Measurements from ENCODE around the gene SHLD1. TPM values are rescaled to one million over a fixed set of nuclear protein-coding genes. Genes with fewer than 3 reads are reported as not detected.

Gene SHLD1
- total RNA-seq, 1 experiment from 2014 or later: 2.4 TPM

- intact Hi-C loops (cut with micrococcal nuclease): no loop called here
- ChIA-PET POLR2A (no interaction called here), CTCF (no interaction called here), RAD21 (ENCODE audit: low non-redundant PET in 1 of 2, low total read pairs in 2 of 2, uncharacterized antibody in 2 of 2, unreplicated experiment in 2 of 2) (no interaction called here)
- Histone ChIP-seq H3K4me2 (ENCODE audit: low read length) (no peak overlapping the region), H2AFZ (ENCODE audit: low read depth, low read length, poor library complexity, severe bottlenecking) (no peak overlapping the region), H4K20me1 (ENCODE audit: insufficient read depth) (no peaks in the 10 kb centered on the region), H3K9me3 (ENCODE audit: control insufficient read depth in 1 of 2, insufficient read depth in 1 of 2, low read depth in 1 of 2, low read length in 2 of 2) (no peaks in the 10 kb centered on the region), H3K9me2 (ENCODE audit: insufficient read depth) (no peaks in the 10 kb centered on the region), H3K36me3 (ENCODE audit: control insufficient read depth in 1 of 2, insufficient read depth in 2 of 2, low read length in 2 of 2) (no peaks in the 10 kb centered on the region), H3K9ac (ENCODE audit: low read length) (no peak overlapping the region), H3K27me3 (ENCODE audit: insufficient read depth, low read length) (peaks cover 5% of the 10 kb centered on the region; the same call in 1 of the 2 replicates), H3K4me1 (ENCODE audit: control insufficient read depth in 1 of 2, insufficient read depth in 2 of 2, low read length in 2 of 2) (no peaks in the 10 kb centered on the region), H3K4me3 (replicated peaks in 1 of 2; ENCODE audit: low read depth in 1 of 2, low read length in 2 of 2) (no peak overlapping the region), H3K79me2 (ENCODE audit: insufficient read depth, low read length) (no peaks in the 10 kb centered on the region), H3K27ac (ENCODE audit: low read depth, low read length) (no peak overlapping the region)
- TF ChIP-seq RAD21 (IDR thresholded peaks at IDR 0.05; ENCODE audit: low read depth) (no peak), ELF1 (IDR thresholded peaks at IDR 0.05; ENCODE audit: borderline replicate concordance, low read depth) (no peak), SIN3A (IDR thresholded peaks at IDR 0.05; ENCODE audit: low read depth) (no peak), YY1 (IDR thresholded peaks at IDR 0.05; ENCODE audit: extremely low read depth, insufficient replicate concordance, low read depth, low read length) (no peak), POLR2A (IDR thresholded peaks at IDR 0.05; ENCODE audit: borderline replicate concordance, extremely low read depth, insufficient read depth, insufficient read length) (no peak), EZH2phosphoT487 (IDR thresholded peaks at IDR 0.05; ENCODE audit: borderline replicate concordance) (no peak), CBX3 (IDR thresholded peaks at IDR 0.05; ENCODE audit: low read depth) (no peak), FOSL1 (IDR thresholded peaks at IDR 0.05; ENCODE audit: low read depth) (no peak), MAX (IDR thresholded peaks at IDR 0.05) (no peak), ZNF274 (IDR thresholded peaks at IDR 0.05; ENCODE audit: low read depth, low read length) (no peak), EGR1 (IDR thresholded peaks at IDR 0.05; ENCODE audit: low read depth) (no peak), JUND (IDR thresholded peaks at IDR 0.05) (no peak)
- no peak for ATAC-seq
- DNase-seq (ENCODE audit: low read depth, low spot score): no peak
- no TSS peak for BruUV-seq (replicated peaks)
Measured at GRCh38 chr20:5703681-5704101, 46.5 kb upstream of the SHLD1 start.

- RAD21 ChIA-PET (ENCODE audit: low non-redundant PET in 1 of 2, low total read pairs in 2 of 2, uncharacterized antibody in 2 of 2, unreplicated experiment in 2 of 2): no interaction called here
- Histone ChIP-seq H3K4me2 (ENCODE audit: low read length) (no peak overlapping the region), H3K9me3 (ENCODE audit: control insufficient read depth in 1 of 2, insufficient read depth in 1 of 2, low read depth in 1 of 2, low read length in 2 of 2) (no peaks in the 10 kb centered on the region), H3K4me3 (replicated peaks in 1 of 2; ENCODE audit: low read depth in 1 of 2, low read length in 2 of 2) (no peak overlapping the region), H3K4me1 (ENCODE audit: control insufficient read depth in 1 of 2, insufficient read depth in 2 of 2, low read length in 2 of 2) (no peaks in the 10 kb centered on the region), H3K36me3 (ENCODE audit: control insufficient read depth in 1 of 2, insufficient read depth in 2 of 2, low read length in 2 of 2) (no peaks in the 10 kb centered on the region), H3K27me3 (ENCODE audit: insufficient read depth, low read length) (peaks cover 5% of the 10 kb centered on the region; the same call in 1 of the 2 replicates), H3K9ac (ENCODE audit: low read length) (no peak overlapping the region), H3K79me2 (ENCODE audit: insufficient read depth, low read length) (no peaks in the 10 kb centered on the region), H4K20me1 (ENCODE audit: insufficient read depth) (no peaks in the 10 kb centered on the region), H3K27ac (ENCODE audit: low read depth, low read length) (no peak overlapping the region), H2AFZ (ENCODE audit: low read depth, low read length, poor library complexity, severe bottlenecking) (no peak overlapping the region), H3K9me2 (ENCODE audit: insufficient read depth) (no peaks in the 10 kb centered on the region)
- ATAC-seq: no peak
- no TSS peak for BruUV-seq (replicated peaks)
- CTCF ChIA-PET: no interaction called here
- POLR2A ChIA-PET: no interaction called here
- DNase-seq (ENCODE audit: low read depth, low spot score): no peak
- intact Hi-C loops (cut with micrococcal nuclease): no loop called here
- TF ChIP-seq POLR2AphosphoS5 (IDR thresholded peaks at IDR 0.05; ENCODE audit: low read depth, low read length): no peak
- TF ChIP-seq POLR2A (IDR thresholded peaks at IDR 0.05; ENCODE audit: borderline replicate concordance, extremely low read depth, insufficient read depth, insufficient read length): no peak
- TF ChIP-seq ZNF274 (IDR thresholded peaks at IDR 0.05; ENCODE audit: low read depth, low read length): no peak
- no peak for TF ChIP-seq ZFX (IDR thresholded peaks at IDR 0.05)
- TF ChIP-seq ELF1 (IDR thresholded peaks at IDR 0.05; ENCODE audit: borderline replicate concordance, low read depth): no peak
- TF ChIP-seq JUND (IDR thresholded peaks at IDR 0.05): no peak
- no peak for TF ChIP-seq REST (IDR thresholded peaks at IDR 0.05; ENCODE audit: low read depth)
- TF ChIP-seq EGR1 (IDR thresholded peaks at IDR 0.05; ENCODE audit: low read depth): no peak
- no peak for TF ChIP-seq SRF (IDR thresholded peaks at IDR 0.05; ENCODE audit: low read depth)
- no peak for TF ChIP-seq CTCF (IDR thresholded peaks at IDR 0.05 in 2 of 3, conservative IDR thresholded peaks at IDR 0.05 in 1 of 3; ENCODE audit: borderline replicate concordance in 1 of 3, insufficient read depth in 1 of 3, low read depth in 2 of 3, low read length in 2 of 3)
- TF ChIP-seq EZH2 (IDR thresholded peaks at IDR 0.05): no peak
Measured at GRCh38 chr20:5705827-5706226, 44.4 kb upstream of the SHLD1 start.

Data from HCT116 (cell line).